Large intestine (tissue), 3 donors: ENCODE results near the gene ARID3B. TPM values are rescaled to one million over a fixed set of nuclear protein-coding genes. Genes with fewer than 3 reads are reported as not detected.
A peak's percentile ranks its signal among the peaks of the same experiment; 100 is the strongest.
"Not testable (repeated sequence)": the region's sequence is repeated elsewhere in the genome, so short reads cannot be mapped to it uniquely, and the experiment has no call there.

Source experiments
- DNase-seq, 2 donors: peaks; one replicate each; pipeline versions ENCODE4 v3.0.0 to v3.0.0-alpha.2; 2013
- H3K27ac ChIP-seq: one replicate; pipeline ENCODE4 v1.5.1; 2013; ENCODE audit warnings: low read length
- H3K27me3 ChIP-seq: 2 replicates; pipeline ENCODE4 v1.6.1; 2013; ENCODE audit warnings: low read length; ENCODE audit not compliant: control insufficient read depth, insufficient read depth
- H3K36me3 ChIP-seq: 2 replicates; pipeline ENCODE4 v1.6.1; 2013; ENCODE audit warnings: low read length; ENCODE audit not compliant: control insufficient read depth, insufficient read depth
- H3K4me1 ChIP-seq: one replicate; pipeline ENCODE4 v1.6.1; 2013; ENCODE audit warnings: low read length; ENCODE audit not compliant: control insufficient read depth, insufficient read depth
- H3K4me3 ChIP-seq: one replicate; pipeline ENCODE4 v1.5.1; 2013; ENCODE audit warnings: low read length
- H3K9me3 ChIP-seq: one replicate; pipeline ENCODE4 v1.6.1; 2013; ENCODE audit warnings: mild to moderate bottlenecking, low read depth, low read length, moderate library complexity; ENCODE audit not compliant: control insufficient read depth
- WGBS: methylation state at CpG from one replicate; pipeline ENCODE4 v1.1.5; 2013; ENCODE audit warnings: low lambda C conversion rate; ENCODE audit not compliant: insufficient coverage; 5-methylcytosine and 5-hydroxymethylcytosine counted together
- polyA plus RNA-seq: library from polyadenylated mRNA; unstranded; fragments of 120-200 nt; gene quantifications from one replicate; pipeline ENCODE4 v1.2.1, GENCODE V29; 2013

Gene ARID3B
- polyA plus RNA-seq, 1 donor = 13.1 TPM

DNA sequence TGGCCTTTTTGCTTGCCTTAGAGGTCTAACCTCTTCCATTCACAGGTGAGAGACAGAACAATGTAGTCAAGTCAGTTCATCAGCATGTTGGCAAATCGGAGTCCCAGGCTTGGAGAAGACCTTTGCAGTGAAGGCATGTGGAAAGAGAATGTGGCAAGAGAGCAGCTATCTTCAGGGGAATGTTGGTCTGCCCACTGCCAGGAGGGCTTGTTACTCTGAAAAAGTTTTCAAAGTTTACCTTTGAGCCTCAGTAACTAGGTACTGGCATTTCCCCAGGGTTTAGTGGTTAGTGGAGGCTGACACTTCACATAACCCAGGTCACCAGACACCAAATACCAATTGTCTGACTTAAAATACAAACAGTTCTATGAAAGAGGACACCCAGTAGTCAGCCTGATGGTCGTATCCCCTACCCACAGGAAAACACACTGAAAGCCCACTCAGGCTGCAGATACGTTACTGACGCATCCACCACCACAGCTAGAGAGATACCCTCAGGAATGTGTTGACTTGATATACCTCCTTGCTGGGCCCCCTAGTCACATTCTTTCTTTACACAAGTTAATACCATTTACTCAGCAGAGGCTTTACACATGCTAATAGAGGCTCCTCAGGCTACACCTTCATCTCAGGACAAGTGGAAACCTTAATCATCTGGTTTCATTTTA is 9.7 kb upstream of the ARID3B start:
- Histone ChIP-seq H3K27me3 (no peaks in the 10 kb centered on the region), H3K9me3 (no peaks in the 10 kb centered on the region), H3K27ac (no peak overlapping the region), H3K4me1 (no peaks in the 10 kb centered on the region), H3K36me3 (no peaks in the 10 kb centered on the region), H3K4me3 (no peak overlapping the region)
- DNase-seq = no peak
- 80% methylated on average over 1 of the region's 4 CpGs for WGBS

DNA sequence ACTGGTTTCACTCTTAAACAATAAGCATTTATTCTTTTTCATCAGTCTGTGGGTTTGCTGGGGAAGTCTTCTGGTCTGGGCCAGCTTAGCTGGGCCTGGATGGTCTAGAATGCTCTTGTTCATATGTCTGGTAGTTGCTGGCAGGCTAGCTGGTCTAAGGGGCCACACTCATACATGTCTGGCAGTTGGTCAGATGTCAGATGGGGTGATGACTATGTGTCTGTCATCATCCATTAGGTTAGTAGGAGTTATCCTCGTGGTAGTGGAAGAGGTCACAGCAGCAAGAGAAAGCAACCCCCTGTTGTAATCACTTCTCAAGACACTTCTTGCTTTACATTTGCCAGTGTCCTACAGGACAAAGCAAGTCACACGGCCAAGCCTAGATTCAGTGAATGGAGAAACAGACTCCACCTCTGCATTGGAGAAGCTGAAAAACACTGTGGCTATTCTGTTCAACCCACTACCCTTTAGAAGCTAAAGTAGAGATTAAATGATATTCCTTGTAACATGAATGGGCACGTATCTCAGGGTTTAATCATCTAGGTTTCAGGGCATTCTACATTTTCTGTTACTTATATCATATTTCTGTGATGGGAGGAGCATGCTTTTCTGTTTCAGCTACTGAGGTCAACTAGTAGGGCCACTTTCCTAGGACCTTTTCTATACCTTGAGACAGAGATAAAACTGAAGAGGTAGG is 5.5 kb upstream of the ARID3B start:
- no CpG with 5 or more reads among the region's 3 CpGs for WGBS
- H3K9me3 ChIP-seq = no peaks in the 10 kb centered on the region
- H3K27ac ChIP-seq = no peak overlapping the region
- H3K4me3 ChIP-seq = no peak overlapping the region
- H3K4me1 ChIP-seq = peaks cover 2% of the 10 kb centered on the region
- H3K36me3 ChIP-seq = no peaks in the 10 kb centered on the region
- no peaks in the 10 kb centered on the region for H3K27me3 ChIP-seq
- no peak for DNase-seq

DNA sequence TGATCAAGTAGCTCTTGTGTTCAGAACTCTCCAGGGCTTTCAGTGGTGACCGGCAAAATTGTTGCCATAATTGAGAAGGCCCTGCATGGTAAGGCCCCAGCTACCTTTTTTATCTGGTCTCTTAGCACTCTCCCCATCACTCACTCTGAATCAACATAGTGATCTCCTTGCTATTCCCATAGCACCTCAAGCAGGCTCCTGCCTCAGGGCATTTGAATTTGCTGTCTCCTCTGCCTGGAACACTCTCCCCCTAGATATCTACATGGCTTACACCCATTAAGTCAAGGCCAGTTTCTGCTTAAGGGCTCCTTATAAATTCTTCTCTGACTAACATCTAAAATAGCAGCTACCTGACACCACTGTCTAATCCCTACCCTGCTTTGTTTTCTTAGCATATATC is 3.3 kb upstream of the ARID3B start:
- H3K4me3 ChIP-seq = no peak overlapping the region
- no peak for DNase-seq
- no peaks in the 10 kb centered on the region for H3K27me3 ChIP-seq
- no peaks in the 10 kb centered on the region for H3K36me3 ChIP-seq
- no peaks in the 10 kb centered on the region for H3K9me3 ChIP-seq
- no peak overlapping the region for H3K27ac ChIP-seq
- H3K4me1 ChIP-seq = peaks cover 2% of the 10 kb centered on the region
- WGBS = no CpG with 5 or more reads among the region's 1 CpG

DNA sequence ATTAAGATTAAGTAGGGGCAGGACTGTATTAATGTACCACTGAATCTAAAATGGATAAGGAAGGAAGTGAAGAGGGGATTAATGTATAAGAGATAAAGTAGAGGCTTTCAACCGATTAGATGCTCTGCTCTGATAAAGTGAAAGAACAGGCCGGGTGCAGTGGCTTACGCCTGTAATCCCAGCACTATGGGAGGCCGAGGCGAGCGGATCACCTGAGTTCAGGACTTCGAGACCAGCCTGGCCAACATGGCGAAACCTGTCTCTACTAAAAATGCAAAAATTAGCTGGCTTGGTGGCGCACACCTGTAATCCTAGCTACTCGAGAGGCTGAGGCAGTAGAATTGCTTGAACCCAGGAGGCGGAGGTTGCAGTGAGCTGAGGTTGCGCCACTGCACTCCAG is 1.5 kb upstream of the ARID3B start:
- no CpG with 5 or more reads among the region's 12 CpGs for WGBS
- not testable (repeated sequence) for DNase-seq, H3K9me3 ChIP-seq, H3K36me3 ChIP-seq, H3K27me3 ChIP-seq, H3K27ac ChIP-seq, H3K4me3 ChIP-seq, H3K4me1 ChIP-seq

DNA sequence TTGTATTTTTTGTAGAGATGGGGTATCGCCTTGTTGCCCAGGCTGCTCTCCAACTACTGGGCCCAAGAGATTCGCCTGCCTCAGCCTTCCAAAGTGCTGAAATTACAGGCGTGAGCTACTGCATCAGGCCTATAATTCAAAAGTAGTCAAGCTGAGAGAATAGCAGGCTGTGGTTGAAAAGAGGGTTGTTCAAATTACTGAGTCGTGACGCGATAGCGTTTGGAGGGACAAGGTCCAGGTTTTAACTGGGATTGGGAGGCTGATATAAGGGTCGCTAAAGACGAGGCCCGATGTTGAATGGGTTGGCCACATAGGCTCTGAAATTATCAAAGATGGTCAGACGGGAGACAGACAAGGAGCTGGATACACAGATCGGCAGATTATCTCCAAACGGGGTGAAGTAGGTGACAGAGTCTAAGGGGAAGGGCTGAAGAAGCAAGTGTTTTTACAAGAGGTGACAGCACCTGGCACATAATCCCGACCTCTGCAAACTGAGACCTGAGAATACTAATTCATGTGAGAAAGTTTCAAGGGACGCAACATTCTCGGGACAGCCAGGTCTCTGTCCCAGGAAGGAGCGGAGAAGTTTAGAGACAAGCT is 759 bp upstream of the ARID3B start:
- DNase-seq = peak; percentile 13 to 62

DNA sequence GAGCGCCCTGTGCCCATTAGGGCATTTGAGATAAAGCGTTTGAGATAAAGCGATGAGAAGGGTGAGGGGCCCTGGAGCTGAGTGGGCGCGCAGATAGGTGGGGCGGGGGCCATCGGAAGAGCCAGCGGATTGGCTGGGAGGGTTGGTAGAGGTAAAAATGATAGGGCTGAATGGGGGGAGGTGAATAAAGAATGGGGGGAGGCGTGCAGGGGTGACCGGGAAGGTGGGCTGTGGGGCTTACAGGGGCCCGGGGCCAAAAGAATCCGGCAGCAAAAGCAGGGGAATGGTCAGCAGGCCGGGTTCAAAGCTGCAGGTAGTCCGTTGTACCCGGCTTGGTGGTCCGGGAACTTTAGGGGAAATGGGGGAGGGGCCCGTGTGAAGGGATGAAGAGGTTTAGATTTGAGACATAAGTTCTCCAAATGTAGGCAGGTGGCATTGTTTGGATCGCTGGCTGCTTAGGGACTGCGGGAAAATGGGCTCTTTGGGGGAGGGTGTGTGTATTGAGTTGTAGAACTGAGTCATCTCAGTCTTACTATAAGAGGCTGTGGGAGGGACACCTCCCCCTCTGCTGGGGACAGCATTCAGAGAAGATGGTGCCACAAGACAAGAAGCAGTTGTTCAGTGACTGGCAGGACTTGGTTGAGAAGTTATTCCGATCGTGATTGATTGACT is 610 bp downstream of the ARID3B start:
- Histone ChIP-seq H3K27me3 (no peaks in the 10 kb centered on the region), H3K4me3 (peak overlapping the region; percentile 97), H3K4me1 (peaks cover 8% of the 10 kb centered on the region), H3K36me3 (peaks cover 12% of the 10 kb centered on the region), H3K9me3 (no peaks in the 10 kb centered on the region), H3K27ac (peak overlapping the region; percentile 62)
- WGBS = no CpG with 5 or more reads among the region's 21 CpGs
- DNase-seq = peak; percentile 12 to 53

More for the DNA sequence above, 759 bp upstream of the ARID3B start:
- no peaks in the 10 kb centered on the region for H3K27me3 ChIP-seq
- peaks cover 4% of the 10 kb centered on the region for H3K4me1 ChIP-seq
- 0% methylated on average over 2 of the region's 17 CpGs for WGBS
- peaks cover 7% of the 10 kb centered on the region for H3K36me3 ChIP-seq
- peak overlapping the region; percentile 84 for H3K27ac ChIP-seq
- no peaks in the 10 kb centered on the region for H3K9me3 ChIP-seq
- H3K4me3 ChIP-seq = peak overlapping the region; percentile 82

DNA sequence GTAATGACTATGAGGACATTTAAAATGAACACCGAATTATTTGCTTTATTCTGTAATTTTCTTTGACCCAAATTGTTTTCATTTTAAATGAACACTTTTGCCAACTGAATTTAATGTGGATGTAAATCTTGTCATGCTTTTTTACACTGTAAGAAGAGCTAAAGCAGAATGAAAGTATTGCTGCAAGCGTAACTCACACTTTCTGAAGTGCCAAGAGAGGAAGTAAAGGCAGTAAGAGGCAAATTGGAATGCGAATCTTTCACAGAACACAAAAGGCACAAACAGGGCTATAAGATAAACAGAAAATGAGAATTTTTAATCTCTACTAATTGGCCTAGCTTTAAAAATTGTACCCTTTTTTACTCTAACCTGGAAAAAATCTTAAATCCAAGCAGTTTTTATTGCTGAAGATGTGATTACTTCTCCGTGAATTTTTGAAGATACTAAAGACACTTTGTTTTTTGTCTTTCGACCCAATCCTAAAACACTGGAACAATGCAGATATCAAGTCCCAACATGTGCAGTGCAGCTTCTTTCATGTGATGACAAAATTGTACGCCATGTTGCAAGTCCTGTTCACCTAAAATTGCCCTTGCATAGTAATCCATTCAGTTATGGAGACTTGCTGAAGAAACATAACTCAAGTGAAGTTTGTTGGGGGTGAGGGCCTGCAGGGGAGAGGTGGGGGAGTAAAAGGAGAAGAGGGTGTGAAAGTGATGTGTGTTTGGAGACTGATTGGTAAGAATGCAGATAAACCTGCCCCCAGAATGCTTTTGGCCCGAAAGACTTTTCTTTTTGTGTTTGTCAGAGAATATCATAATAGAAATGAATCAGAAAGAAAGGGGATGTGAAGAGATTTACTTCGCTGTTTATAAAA is 1.4 kb downstream of the ARID3B start:
- H3K9me3 ChIP-seq = no peaks in the 10 kb centered on the region
- H3K4me1 ChIP-seq = peaks cover 8% of the 10 kb centered on the region
- H3K27me3 ChIP-seq = no peaks in the 10 kb centered on the region
- H3K36me3 ChIP-seq = peaks cover 12% of the 10 kb centered on the region
- WGBS = 60% methylated on average over 4 of the region's 8 CpGs
- peak overlapping the region; percentile 97 for H3K4me3 ChIP-seq
- H3K27ac ChIP-seq = no peak overlapping the region
- no peak for DNase-seq

DNA sequence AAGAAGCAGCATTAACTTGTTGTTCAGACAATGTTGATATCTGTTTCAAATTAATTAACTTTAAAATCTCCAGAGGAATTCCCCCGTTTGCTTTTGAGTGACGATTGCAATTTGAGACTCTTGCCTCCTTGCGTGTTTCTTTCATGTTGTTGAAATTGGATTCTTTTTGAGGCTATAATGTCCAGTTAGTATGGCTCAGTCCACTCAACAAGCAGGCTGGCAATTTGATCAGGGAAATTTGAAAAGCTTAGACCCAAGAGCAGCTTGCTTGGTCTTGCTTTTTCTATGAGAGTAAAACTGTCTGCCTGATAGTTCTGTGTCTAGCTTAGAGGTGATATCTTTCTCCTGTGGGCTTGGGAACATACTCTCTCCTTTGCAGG is 2.0 kb downstream of the ARID3B start:
- H3K27me3 ChIP-seq = no peaks in the 10 kb centered on the region
- H3K36me3 ChIP-seq = peaks cover 12% of the 10 kb centered on the region
- WGBS = 55% methylated on average over 2 of the region's 3 CpGs
- no peak overlapping the region for H3K27ac ChIP-seq
- no peaks in the 10 kb centered on the region for H3K9me3 ChIP-seq
- DNase-seq = no peak
- no peak overlapping the region for H3K4me3 ChIP-seq
- peaks cover 8% of the 10 kb centered on the region for H3K4me1 ChIP-seq

DNA sequence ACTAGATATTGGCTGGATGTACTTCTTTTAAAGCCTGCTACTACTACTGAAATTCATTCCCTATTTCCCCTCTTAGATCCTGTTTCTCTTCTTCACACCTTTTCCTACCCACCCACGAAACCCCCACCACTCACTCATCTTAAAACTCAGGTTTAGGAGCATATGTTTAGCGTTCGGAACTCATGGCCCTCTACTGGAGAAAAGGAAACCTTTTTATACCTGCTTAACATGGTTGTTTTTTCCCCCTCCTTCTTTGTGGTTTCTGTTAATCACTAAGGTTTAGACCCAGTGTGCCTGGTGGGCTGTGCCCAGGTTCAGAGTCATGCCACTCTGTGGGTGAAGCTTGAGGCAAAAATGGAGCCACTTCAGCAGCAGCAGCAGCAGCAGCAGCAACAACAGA is 2.6 kb downstream of the ARID3B start:
- Histone ChIP-seq H3K27ac (no peak overlapping the region), H3K9me3 (no peaks in the 10 kb centered on the region), H3K4me1 (peaks cover 8% of the 10 kb centered on the region), H3K27me3 (no peaks in the 10 kb centered on the region), H3K36me3 (peaks cover 13% of the 10 kb centered on the region), H3K4me3 (no peak overlapping the region)
- no peak for DNase-seq
- no CpG with 5 or more reads among the region's 3 CpGs for WGBS

DNA sequence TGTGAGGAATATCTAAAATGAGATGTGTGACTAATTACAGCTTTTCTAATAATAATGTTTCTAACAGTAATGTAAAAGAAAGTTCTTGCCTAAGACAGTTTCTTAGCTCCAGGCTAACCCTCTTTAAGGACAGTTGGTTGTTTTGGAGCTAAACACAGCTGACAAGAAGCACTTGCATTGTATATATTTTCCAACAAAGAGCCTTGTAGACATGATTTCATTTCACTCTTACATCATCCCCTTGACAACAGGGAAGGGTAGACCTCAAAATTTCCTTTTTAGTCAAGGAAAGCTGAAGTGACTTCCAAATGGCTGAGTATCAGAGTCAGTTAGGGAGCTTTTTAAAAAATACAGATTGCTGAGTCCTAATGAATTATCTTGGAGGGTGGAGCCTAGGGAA is 4.1 kb downstream of the ARID3B start:
- peaks cover 6% of the 10 kb centered on the region for H3K4me1 ChIP-seq
- peaks cover 21% of the 10 kb centered on the region for H3K36me3 ChIP-seq
- no peaks in the 10 kb centered on the region for H3K9me3 ChIP-seq
- H3K27me3 ChIP-seq = no peaks in the 10 kb centered on the region
- H3K4me3 ChIP-seq = no peak overlapping the region
- no peak for DNase-seq
- no peak overlapping the region for H3K27ac ChIP-seq
